ENCODE measurements around the gene KIF21B. TPM values are rescaled to one million over a fixed set of nuclear protein-coding genes. Genes with fewer than 3 reads are reported as not detected.
"Not testable (repeated sequence)": the region's sequence is repeated elsewhere in the genome, so short reads cannot be mapped to it uniquely, and the experiment has no call there.

The KIF21B gene
- polyA plus RNA-seq, 1 donor: 2.7 TPM

DNA sequence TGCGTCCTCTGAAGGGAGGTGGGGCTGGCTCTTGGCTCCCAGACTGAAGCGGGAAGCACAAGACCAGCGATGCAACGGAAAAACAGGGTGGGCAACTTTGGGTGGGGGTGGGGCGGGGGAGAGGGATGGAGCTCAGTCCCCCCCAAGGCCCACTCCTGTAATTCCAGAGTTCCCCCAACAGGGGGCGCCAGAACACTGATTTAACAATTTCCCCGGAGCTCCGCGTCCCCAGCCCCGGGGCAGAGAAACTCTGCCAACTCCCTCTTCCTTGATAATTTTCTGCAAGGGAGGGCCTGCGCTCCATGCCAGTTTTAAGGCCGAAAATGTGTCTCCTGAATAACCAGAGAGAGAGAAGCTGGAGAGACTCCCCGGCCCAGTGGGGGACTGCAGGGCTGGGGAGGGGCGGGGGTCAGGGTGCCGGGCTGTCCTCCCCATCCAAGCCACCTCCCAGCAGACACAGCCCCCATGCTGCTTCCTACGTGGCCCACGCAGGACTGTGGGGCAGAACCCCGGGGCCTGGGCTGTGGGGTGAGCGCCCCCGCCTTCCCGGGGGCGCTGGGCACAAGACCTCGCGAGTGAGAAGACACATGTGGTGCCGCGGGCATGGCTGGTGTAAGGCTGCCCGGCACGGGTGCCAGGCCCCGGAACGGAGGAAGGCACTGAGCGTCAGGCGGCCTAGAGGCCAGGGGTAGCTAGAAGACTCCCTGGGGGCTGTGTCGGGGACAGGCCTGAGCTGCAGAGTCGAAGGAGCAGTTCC, 51.4 kb downstream of the KIF21B start:
- DNase-seq: peak; percentile 72

DNA sequence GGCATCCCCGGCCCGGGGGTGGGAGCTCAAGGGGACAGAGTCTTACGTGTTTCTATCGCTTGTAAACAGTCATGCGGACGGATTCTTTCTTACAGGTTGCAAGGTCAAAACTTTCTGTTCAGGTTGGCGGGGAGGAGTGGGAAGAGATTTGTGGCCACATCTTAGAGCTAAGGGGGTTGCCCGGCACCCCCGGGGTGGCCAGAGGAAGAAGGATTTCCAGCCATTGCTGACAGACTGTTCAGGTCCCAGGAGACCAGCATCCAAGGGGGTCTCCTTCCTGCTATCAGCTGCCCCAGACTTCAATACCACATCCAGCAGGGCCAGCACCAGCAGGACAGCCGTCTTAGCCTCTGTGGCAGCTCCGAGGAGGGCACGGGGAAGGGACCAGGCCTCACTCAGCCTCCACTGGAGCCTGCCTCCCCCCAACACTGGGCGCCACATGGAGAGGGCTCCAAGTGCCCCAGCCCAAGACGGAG, 52.0 kb downstream of the KIF21B start:
- no peak for DNase-seq

DNA sequence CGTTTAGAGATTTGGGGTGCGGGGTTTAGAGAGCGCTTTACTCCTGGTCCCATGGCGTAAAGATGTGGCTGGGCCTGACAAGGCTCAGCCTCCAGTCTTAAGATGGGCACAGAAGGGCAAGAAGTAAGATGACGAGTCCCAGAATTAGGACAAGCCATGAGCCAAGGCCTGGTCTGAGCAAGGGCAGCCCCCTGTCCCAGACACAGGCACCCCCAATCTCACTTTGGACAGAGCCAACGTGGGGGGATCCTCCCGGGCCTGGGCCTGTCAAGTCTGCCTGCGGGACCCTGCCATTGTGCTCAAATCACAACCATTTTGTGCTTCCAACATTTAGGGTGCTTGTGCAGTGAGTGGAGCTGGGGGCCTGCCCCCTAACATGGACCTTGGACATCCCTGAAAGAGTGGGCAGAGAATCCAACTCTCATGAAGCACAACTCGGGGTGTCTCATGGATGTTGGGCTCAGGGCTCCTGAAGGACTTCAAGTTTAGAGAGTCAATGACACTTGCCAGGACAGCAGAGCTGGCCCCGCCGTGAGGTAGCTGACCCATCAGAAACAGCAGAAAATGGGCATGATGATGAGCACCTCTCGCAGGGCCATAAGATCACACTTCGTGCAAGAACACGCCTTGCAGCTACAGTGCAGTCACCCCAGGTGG, 52.6 kb downstream of the KIF21B start:
- no peak for DNase-seq

DNA sequence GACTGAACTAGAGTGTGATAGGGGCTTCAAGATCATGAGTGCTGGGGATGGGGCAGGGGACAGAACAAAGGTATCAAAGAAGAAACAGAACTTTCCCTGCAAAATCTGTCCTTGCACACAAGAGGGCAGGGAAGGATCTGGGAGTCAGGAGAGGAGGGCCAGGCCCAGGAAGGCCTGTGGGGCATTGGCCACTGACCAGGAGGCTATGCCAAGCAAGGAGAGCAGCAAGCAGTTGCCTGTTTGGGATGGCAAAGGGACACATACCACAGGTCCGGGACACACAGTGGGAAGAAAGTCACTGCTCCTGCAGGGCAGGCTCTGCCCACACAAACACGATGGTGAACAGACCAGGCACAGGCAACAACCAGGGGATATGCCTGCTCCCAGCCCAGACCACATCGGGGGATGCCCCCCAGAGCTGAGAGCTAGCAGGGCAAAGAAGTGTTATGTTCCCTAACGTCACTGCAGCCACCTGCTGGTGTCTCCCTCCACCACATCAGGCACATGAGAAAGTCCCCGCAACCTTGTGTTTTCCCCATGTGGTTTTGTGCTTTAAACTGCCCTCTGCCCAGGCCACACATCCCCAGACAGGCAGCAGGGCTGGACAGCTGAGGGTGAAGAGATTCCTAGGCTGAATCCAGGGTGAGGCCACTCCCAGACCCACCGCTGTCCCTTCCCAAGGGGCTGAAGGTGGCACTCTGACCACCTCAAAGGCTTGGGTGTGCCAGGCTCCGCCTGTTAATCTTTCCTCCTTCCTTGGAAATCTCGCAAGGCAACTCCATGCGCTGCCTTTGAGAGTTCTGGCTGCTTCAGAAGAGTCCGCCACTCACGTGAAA, 53.6 kb downstream of the KIF21B start:
- no peak for DNase-seq

DNA sequence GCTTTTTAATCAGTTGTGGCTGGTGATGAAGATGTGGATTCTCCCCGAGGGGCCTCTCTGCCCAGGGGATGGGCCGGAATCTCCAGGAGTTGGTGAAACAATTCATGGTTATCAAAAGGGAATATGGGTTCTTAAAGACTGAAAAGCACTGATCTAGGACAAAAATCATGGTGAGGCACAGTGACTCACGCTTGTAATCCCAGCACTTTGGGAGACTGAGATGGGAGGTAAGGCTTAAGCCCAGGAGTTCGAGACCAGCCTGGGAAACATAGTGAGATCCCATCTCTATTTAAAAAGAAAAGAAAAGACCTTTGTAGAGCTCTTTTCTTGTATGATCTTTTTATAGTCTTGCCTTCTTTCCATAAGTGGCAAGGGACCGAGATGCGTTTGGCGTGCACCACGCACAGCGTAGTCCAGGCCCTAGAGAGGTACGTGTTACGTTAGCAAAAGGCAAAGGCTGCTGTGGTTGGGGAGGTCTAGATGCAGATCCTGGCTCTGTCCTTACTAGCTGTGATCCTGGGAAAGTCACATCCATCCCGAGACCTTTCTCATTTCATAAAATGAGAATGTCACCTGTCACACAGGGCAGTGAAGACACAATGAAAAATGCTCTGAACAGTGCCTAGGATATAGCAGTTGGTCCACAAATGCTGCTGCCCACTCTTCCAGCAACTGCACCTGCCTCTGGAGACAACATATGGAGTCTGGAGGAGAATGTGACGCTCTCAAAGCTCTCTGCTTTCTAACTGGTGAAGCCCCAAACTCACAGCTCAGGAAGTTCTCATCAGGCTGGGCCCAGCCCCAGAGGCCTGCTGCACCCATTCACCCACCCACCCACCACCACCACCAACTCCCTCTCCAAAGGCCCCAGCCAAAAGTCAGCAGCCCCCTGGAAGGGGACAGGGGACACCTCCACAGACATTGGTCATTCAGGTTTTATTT, 54.8 kb downstream of the KIF21B start:
- DNase-seq: no peak

DNA sequence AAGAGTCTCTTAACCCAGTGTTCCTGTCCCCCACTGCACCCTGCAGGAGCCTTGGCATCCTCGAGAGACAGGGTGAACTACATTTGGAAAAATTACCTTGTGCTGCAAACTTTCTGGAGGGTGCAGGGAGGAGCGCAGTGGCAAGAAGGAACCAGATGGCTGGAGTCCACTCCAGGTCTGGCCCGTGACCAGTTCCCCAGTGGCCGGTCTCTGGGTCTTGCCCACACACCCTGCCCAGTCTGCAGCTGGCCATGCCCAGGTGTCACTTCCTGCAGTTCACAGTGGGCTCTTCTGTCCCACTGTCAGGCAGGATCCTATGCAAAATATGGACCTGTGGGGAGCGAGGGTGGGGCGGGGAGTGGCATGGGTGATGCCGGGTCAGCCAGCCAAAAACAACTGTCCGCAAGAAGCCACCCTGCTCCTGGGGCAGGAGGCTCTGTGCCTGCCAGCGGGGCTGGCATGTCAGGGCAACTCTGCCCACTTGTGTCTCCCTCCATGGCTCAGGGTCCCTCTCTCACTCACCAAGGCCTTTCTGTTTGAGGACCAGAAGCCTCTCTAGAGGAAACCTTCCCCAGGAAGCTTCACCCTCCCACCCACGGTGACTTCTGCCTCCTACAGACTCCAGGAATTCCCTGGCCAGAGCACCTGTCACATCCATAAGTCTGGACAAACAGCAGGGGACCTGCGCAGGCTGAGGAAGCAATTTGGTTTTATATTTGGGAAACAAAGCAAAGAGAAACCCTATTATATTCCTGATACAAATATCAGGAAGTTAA, 55.6 kb downstream of the KIF21B start:
- DNase-seq: no peak

DNA sequence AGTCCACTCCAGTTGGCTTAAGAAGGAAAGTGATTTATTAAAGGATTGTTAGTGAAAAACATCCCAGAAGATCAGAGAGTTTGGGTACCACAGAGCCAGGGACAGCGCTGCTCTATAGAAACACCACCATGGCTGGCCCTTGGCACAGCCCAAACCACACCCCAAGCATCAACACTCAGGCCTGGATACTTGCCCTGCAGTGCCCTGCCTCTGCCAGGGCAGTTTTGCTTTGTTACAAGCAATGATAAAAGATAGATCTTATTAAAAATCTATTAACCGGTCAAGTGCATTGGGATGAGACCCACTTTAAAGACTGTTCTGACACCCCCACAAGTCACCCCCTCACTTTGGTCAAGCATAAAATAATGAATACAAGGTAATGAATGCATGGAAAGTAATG, 56.6 kb downstream of the KIF21B start:
- DNase-seq: no peak

DNA sequence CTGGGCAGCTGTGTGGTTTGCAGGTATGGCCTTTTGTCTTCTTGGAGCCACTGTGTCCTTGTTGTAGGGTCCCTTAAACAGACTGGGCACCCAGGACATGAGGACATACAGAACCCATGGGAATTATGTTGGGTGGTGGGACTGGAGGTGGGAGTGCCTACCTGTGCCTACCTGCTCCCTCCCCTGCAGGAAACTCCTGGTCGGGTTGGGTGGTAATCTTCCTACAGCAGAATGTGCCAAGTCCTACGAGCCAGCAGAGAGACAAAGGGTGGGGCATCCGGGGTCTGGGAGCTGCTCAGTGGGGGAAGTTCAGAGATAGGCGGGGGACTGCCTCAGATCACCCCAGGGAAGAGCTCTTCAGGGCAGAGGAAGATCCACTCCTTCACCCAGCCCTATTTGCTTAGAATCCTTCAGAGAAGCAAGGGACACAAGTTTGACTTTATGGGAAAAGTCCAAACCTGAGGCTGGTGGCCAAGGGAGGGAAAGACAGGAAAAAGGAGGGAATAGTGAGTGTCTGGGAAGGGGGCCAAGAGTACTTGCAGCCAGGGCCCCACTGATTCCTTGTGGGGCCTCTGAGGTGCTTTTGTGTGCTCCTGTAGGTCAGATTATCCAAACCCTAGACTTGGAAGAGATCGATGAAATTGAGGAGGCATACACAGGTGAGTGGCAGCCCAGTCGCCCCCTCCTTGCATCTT, 58.3 kb downstream of the KIF21B start:
- DNase-seq: no peak

DNA sequence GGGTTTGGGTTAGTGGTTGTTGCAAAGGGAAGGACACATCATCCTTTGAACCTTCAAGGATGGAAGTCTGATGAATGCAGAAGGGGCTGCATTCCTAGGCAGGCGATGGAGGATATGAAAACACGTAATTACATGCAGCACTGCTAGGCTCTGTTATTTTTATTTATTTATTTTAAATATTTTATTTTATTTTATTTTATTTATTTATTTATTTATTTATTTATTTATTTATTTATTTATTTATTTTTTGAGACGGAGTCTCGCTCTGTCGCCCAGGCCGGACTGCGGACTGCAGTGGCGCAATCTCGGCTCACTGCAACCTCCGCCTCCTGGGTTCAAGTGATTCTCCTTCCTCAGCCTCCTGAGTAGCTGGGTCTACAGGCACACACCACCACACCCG, 59.6 kb downstream of the KIF21B start:
- not testable (repeated sequence) for DNase-seq

DNA sequence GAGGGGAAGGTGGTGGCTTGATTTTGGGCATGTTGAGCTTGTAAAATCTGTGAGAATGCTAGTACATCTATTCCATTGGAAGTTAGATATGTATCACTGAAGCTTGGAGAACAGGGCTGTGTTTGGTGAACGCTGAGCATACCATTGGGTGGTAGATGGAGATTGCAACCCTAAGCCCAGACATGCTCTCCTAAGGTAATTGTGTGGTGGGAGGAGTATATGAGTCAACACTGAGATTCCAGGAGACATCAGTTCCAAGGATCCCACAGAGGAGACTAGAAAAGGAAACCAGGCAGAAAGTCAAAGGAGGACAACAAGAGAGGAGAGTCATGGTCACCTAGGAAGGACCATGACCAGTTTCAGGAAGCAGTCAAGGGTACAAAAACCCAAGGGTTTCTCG, 60.4 kb downstream of the KIF21B start:
- DNase-seq: no peak

DNA sequence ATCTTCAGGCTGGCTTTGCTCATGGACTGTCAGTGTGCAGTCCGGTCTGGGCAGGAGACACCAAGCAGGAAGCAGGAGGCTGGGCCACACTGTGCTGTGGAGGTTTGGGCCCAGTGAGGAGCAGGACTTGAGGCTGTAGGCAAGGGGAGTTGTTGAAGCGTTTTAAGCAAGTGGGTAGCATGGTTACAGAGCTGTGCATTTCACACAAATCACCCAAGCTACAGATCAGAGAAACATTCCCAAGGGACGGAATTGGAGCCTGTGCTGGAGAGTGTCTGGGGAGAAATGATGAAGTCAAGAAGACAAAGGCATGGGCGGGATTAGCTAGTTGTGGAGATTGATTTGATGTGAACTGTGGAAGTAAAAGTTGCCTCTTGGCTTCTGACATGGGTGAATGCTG, 60.9 kb downstream of the KIF21B start:
- no peak for DNase-seq

DNA sequence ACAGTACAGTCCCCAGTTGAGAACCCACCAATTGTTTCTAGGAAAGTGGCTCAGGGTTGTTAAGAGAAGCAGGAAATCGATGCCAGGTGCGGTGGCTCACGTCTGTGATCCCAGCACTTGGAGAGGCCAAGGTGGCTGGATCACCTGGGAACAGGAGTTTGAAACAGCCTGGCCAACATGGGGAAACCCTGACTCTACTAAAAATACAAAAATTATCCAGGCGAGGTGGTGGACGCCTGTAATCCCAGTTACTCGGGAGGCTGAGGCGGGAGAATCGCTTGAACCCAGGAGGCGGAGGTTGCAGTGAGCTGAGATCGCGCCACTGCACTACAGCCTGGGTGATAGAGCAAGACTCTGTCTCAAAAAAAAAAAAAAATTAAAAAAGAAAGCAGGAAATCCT, 61.4 kb downstream of the KIF21B start:
- not testable (repeated sequence) for DNase-seq

DNA sequence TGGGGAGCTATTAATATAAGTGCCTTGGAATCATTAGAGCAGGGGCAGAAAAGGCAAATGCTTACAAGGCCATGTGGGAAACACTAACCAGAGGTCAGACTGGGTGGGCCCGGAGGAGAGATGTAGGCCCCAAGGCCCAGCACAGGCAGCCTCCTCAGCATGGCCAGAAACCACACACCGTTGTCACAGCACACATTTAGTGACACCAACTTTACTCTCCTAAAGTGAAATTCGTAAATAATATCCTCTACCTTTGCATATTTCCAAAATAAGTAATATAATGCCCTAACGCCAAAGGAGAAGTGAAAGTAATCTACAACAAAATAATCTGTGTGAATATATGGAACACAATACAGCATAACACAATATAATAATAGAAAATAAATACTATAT, 62.6 kb downstream of the KIF21B start:
- no peak for DNase-seq

DNA sequence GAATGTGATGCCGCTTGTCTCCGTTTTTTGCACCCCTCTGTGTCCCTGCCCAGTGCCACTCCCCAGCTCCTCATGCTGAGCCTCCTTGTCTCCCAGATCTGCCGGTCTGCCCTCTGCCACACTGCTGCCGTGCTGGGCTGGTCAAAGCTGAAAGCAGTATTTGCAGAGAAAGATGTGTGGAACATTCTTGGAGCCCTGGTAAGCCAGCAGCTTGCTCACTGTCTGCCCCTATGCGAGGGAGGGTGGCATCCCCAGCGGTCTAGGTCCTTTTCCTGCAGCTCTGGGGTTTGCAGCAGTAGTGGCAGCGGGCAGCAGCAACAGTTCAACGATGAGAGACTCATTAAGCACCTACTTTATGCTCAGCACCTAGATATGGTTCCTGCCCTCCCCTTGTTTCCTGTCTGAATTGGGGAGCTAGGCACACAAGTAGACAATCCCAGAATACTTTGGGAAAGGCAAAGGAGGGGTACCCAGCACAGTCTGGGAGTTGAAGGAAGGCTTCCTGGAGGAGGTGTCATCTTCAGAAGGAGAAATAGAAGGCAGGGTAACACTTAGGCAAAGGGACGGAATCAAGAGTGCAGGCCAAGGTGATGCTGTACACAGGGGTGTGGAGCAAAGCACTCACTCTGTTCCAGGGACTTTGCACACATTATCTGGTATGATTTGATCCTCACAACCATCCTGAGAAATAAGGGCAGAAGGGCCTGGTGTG, 63.1 kb downstream of the KIF21B start:
- DNase-seq: no peak

DNA sequence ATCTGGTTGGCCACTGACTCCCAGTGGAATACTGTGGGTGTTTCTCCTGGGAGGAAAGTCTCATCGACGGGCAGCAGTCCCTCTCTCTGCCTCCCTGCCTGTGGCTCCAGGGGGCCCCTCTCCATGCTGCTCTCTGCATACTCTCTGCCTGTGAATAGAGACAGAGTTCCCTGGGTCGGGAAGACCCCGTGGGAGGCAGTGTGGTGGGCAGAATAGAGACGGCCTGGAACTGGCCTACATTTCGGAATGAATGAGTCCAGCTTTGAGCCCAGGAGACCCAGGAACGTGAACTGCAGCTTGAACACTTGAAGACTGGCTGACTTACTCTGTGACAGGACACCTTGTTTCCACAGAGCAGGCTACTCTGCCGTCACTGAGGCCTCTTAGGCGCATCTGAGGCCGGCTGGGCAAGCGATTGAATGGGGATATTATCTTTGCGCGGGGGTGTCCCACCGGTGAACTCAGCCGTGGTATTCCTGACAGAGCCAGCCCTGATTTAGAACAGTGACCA, 64.0 kb downstream of the KIF21B start:
- no peak for DNase-seq

DNA sequence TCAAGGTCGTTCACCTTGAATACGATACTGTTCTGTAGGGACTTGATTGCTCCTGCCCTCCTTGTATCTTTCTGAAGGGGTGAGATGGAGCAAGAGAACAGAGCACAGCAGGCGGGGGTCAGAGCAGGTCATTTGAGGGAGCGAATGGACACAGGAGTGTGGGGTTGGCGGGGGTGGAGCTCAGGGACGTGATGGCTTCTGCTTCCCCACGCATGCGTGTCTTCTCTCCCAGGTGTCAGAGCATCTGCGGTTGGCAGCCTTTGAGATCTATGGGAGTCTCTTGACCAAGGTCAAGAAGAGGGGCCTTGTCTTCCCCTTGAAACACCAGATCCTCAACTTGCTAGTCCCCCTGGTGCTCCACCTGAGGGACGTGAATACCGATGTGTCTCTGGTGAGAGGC, 64.9 kb downstream of the KIF21B start:
- DNase-seq: no peak

DNA sequence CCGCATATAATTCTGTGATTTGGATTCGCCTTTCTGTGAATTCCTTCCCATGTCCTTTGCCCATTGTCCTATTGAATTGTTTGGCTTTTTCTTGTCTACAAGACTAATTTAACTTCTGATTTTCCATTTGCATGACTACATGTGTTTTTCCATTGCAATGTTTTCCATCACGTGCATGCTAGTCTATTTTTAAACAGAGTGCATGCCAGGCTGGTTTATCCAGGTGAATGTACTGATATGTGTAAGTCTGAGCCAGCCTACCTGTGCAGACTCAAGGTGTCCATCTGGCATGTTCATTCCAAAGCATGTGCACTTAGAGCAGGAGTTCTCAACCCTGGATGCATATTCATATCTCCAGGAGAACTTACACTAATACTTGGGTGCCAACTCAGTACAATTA, 69.1 kb downstream of the KIF21B start:
- no peak for DNase-seq

DNA sequence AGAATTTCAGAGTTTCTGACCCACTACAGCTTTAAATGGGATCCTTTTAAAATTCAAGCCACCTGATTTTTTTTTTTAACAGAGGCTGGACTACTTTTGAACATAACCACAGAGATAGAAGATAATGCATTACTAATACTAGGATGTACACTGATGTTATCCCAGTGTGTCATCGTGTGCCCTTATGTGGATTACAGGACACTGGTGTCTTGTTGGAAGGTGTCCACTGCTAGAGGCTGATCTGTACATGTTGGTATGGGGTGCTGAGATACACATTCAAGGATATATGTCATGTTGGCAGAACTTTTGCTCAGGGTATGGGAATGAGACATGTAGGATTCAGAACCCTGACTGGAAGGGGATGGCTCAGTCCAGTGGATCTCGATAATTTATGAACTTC, 72.5 kb downstream of the KIF21B start:
- no peak for DNase-seq

DNA sequence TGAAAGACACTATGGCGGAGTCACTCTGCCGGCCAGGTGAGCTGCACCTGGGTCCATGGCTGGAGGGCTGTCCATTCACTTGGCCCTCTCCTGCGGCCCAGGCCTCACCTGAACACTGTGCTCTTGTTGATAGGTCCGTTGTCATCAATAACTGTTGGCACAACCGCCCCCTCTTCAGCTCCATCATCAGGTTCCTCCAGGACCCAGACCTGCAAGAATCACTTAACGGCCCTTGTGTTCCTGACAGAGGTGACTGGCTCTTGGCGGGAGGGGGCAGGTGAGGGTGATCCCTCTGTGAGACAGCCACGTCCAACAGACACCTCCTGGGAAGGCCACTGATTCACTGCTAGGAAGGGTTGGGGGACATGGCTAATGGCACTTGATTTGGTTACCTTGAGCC, 73.9 kb downstream of the KIF21B start:
- DNase-seq: no peak
